ENCODE measurements around the gene NDRG4.

GRCh38 chr16:58503166-58503862 lies 3.4 kb downstream of the NDRG4 start:
- TF ChIP-seq CTCF (IDR thresholded peaks at IDR 0.05) (no peak), POLR2A (IDR thresholded peaks at IDR 0.05) (no peak)

Data from gastroesophageal sphincter (tissue), 3 donors.